ENCODE results near the gene VWA1.
"Not testable (repeated sequence)": the region's sequence is repeated elsewhere in the genome, so short reads cannot be mapped to it uniquely, and the experiment has no call there.

VWA1 gene

GRCh38 chr1:1401457-1402010 lies 34.0 kb upstream of the VWA1 start:
- Histone ChIP-seq H3K36me3 (peaks cover 66 to 83% (median 75%) of the 10 kb centered on the region in 11 experiments), H3K9me3 (replicated peaks in 1 of 11) (no peaks in the 10 kb centered on the region), H4K20me1 (peaks cover 4 to 89% (median 52%) of the 10 kb centered on the region in 11 experiments; a peak in 21 of 22 replicates), H3K9ac (peak overlapping the region in 9 of 11 experiments; percentile 94 to 99 (median 98); a peak in 16 of 22 replicates), H3K4me2 (peak overlapping the region; percentile 89 to 99 (median 96)), H3K4me1 (peaks cover 47 to 78% (median 63%) of the 10 kb centered on the region in 10 experiments), H3K4me3 (peak overlapping the region in 5 of 10 experiments; percentile 83 to 100 (median 98); a peak in 8 of 20 replicates), H3K27me3 (no peaks in the 10 kb centered on the region), H3K27ac (0 out of 22 replicates have a peak overlapping the region, but pooled peaks of 1 of the 11 experiments have one; percentile 97)
- no peak for TF ChIP-seq Cebpa-rat (IDR thresholded peaks at IDR 0.05)

GRCh38 chr1:1402072-1402900 lies 33.2 kb upstream of the VWA1 start:
- no peak overlapping the region for H3K4me3 ChIP-seq
- H3K27me3 ChIP-seq, result no peaks in the 10 kb centered on the region
- H3K9me3 ChIP-seq (replicated peaks in 1 of 11), result no peaks in the 10 kb centered on the region
- peaks cover 4 to 83% (median 52%) of the 10 kb centered on the region in 11 experiments; a peak in 21 of 22 replicates for H4K20me1 ChIP-seq
- H3K36me3 ChIP-seq, result peaks cover 60 to 75% (median 68%) of the 10 kb centered on the region in 11 experiments
- peak overlapping the region in 2 of 11 experiments; percentile 21 to 24; a peak in 4 of 22 replicates for H3K9ac ChIP-seq
- no peak for TF ChIP-seq Cebpa-rat (IDR thresholded peaks at IDR 0.05)
- H3K4me2 ChIP-seq, result peak overlapping the region in 2 of 11 experiments; percentile 7 to 91; a peak in 2 of 22 replicates
- peaks cover 43 to 72% (median 58%) of the 10 kb centered on the region in 10 experiments for H3K4me1 ChIP-seq
- no peak overlapping the region for H3K27ac ChIP-seq

GRCh38 chr1:1402901-1403392 lies 32.5 kb upstream of the VWA1 start:
- Histone ChIP-seq H3K36me3 (peaks cover 54 to 68% (median 61%) of the 10 kb centered on the region in 11 experiments), H4K20me1 (peaks cover 4 to 78% (median 56%) of the 10 kb centered on the region in 11 experiments; a peak in 21 of 22 replicates), H3K4me1 (peaks cover 38 to 66% (median 52%) of the 10 kb centered on the region in 10 experiments), H3K4me2 (peak overlapping the region in 3 of 11 experiments; percentile 41 to 97 (median 95); a peak in 3 of 22 replicates), H3K9ac (peak overlapping the region in 3 of 11 experiments; percentile 24 to 61 (median 31); a peak in 5 of 22 replicates)
- H3K27me3 ChIP-seq; H3K9me3 ChIP-seq (replicated peaks in 1 of 11); H3K27ac ChIP-seq; H3K4me3 ChIP-seq: not testable (repeated sequence)

- Histone ChIP-seq H3K4me3 (no peak overlapping the region), H3K9me3 (replicated peaks in 1 of 11) (no peaks in the 10 kb centered on the region), H3K4me1 (peaks cover 41 to 69% (median 55%) of the 10 kb centered on the region in 10 experiments), H3K27ac (peak overlapping the region in 1 of 11 experiments; percentile 36; a peak in 2 of 22 replicates), H3K9ac (peak overlapping the region in 7 of 11 experiments; percentile 3 to 92 (median 33); a peak in 9 of 22 replicates), H3K36me3 (peaks cover 50 to 66% (median 60%) of the 10 kb centered on the region in 11 experiments), H3K27me3 (no peaks in the 10 kb centered on the region), H3K4me2 (peak overlapping the region in 3 of 11 experiments; percentile 41 to 97 (median 95); a peak in 7 of 22 replicates), H4K20me1 (peaks cover 4 to 80% (median 61%) of the 10 kb centered on the region in 11 experiments; a peak in 21 of 22 replicates)
- TF ChIP-seq Cebpa-rat (IDR thresholded peaks at IDR 0.05), result no peak
Measured at GRCh38 chr1:1403653-1404052, 31.8 kb upstream of the VWA1 start.

- H3K27me3 ChIP-seq, result no peaks in the 10 kb centered on the region
- peak overlapping the region; percentile 76 to 98 (median 93) for H3K27ac ChIP-seq
- H3K4me1 ChIP-seq, result peaks cover 35 to 68% (median 51%) of the 10 kb centered on the region in 10 experiments
- H3K4me2 ChIP-seq, result peak overlapping the region; percentile 92 to 99 (median 96)
- peak overlapping the region; percentile 90 to 99 (median 94) for H3K9ac ChIP-seq
- H3K4me3 ChIP-seq, result peak overlapping the region; percentile 74 to 100 (median 96)
- peaks cover 0 to 11% (median 5%) of the 10 kb centered on the region in 11 experiments; a peak in 18 of 22 replicates for H3K9me3 ChIP-seq (replicated peaks in 1 of 11)
- TF ChIP-seq Cebpa-rat (IDR thresholded peaks at IDR 0.05), result no peak
- peaks cover 3 to 74% (median 58%) of the 10 kb centered on the region in 11 experiments; a peak in 21 of 22 replicates for H4K20me1 ChIP-seq
- H3K36me3 ChIP-seq, result peaks cover 44 to 77% (median 68%) of the 10 kb centered on the region in 11 experiments
Measured at GRCh38 chr1:1406101-1406820, 29.2 kb upstream of the VWA1 start.

GRCh38 chr1:1406821-1407635 lies 28.5 kb upstream of the VWA1 start, which contains the start of gene MRPL20:
TSS of gene MRPL20 (minus strand) at chr1:1407293. CDS start at chr1:1407217, 76 bp downstream.
- Histone ChIP-seq H3K9ac (peak within 1 kb of the TSS; percentile 90 to 99 (median 94)), H3K9me3 (replicated peaks in 1 of 11) (peaks cover 7 to 18% (median 13%) of the 10 kb centered on the region in 11 experiments), H3K27me3 (no peaks in the 10 kb centered on the region), H3K36me3 (peaks cover 42 to 77% (median 65%) of the 10 kb centered on the region in 11 experiments), H3K4me1 (peaks cover 31 to 62% (median 45%) of the 10 kb centered on the region in 10 experiments), H3K27ac (peak within 1 kb of the TSS; percentile 76 to 98 (median 93)), H3K4me2 (peak within 1 kb of the TSS; percentile 92 to 99 (median 97)), H4K20me1 (peaks cover 0 to 66% (median 51%) of the 10 kb centered on the region in 11 experiments; a peak in 19 of 22 replicates), H3K4me3 (peak within 1 kb of the TSS; percentile 74 to 100 (median 96))
- TF ChIP-seq Cebpa-rat (IDR thresholded peaks at IDR 0.05), result no peak

GRCh38 chr1:1407636-1408318 lies 27.7 kb upstream of the VWA1 start:
- peak overlapping the region; percentile 74 to 100 (median 96) for H3K4me3 ChIP-seq
- H3K27me3 ChIP-seq, result no peaks in the 10 kb centered on the region
- H3K4me2 ChIP-seq, result peak overlapping the region; percentile 82 to 98 (median 93)
- H4K20me1 ChIP-seq, result peaks cover 0 to 59% (median 43%) of the 10 kb centered on the region in 11 experiments; a peak in 19 of 22 replicates
- peak overlapping the region; percentile 90 to 99 (median 94) for H3K9ac ChIP-seq
- no peak for TF ChIP-seq Cebpa-rat (IDR thresholded peaks at IDR 0.05)
- peaks cover 13 to 26% (median 19%) of the 10 kb centered on the region in 11 experiments for H3K9me3 ChIP-seq (replicated peaks in 1 of 11)
- H3K36me3 ChIP-seq, result peaks cover 34 to 74% (median 60%) of the 10 kb centered on the region in 11 experiments
- peaks cover 31 to 54% (median 44%) of the 10 kb centered on the region in 10 experiments for H3K4me1 ChIP-seq
- peak overlapping the region; percentile 74 to 98 (median 93) for H3K27ac ChIP-seq

- Histone ChIP-seq H3K4me1 (peaks cover 27 to 31% (median 29%) of the 10 kb centered on the region in 10 experiments), H3K9me3 (replicated peaks in 1 of 11) (peaks cover 13 to 26% (median 20%) of the 10 kb centered on the region in 11 experiments), H4K20me1 (peaks cover 0 to 36% (median 21%) of the 10 kb centered on the region in 11 experiments; a peak in 17 of 22 replicates), H3K36me3 (peaks cover 13 to 49% (median 36%) of the 10 kb centered on the region in 11 experiments)
- H3K4me3 ChIP-seq, H3K27ac ChIP-seq, H3K4me2 ChIP-seq, H3K9ac ChIP-seq, H3K27me3 ChIP-seq: not testable (repeated sequence)
Measured at GRCh38 chr1:1410238-1410637, 25.3 kb upstream of the VWA1 start.
